Suppressor macrophage treated with lipopolysaccharide for 1 hour (primary cell): ENCODE results near the gene CAPN11.

Experiments
- DNase-seq, 3 donors: peaks; one replicate each; pipeline ENCODE4 v3.0.0-alpha.2; 2020 to 2022

Gene CAPN11

DNA sequence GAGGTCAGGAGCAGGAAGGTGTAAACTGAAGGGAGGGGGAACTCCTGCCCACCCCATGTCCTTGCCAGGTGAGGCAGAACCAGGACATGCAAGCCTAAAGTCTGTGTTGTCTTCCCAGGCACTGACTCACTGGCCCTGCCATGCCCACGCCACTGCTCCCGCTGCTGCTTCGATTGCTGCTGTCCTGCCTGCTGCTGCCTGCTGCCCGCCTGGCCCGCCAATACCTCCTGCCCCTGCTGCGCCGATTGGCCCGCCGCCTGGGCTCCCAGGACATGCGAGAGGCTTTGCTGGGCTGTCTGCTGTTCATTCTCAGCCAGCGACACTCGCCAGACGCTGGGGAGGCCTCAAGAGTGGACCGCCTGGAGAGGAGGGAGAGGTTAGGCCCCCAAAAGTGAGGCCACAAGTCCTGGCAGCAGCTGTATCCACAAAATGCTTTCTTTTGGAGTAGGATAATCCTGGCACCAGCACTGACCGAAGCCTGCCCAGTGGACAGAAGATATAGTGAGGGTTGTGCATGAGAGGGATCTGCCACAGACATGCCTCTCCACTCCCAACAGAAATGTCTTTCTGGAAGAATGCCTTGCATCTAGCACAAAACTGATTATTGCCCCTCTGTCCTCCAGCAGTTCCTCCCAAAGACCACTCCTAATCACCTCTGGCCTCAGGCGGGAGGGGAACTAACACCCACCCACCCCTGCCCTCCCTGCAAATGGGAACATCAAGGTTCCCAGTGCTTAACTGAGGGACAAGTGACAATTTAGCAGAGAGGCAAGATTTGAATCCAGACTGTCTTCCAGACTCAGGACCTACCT lies 58.9 kb downstream of the CAPN11 start:
- DNase-seq: no peak

GRCh38 chr6:44219053-44219814 lies 60.6 kb downstream of the CAPN11 start:
- peak; percentile 58 to 80 (median 65) for DNase-seq

DNA sequence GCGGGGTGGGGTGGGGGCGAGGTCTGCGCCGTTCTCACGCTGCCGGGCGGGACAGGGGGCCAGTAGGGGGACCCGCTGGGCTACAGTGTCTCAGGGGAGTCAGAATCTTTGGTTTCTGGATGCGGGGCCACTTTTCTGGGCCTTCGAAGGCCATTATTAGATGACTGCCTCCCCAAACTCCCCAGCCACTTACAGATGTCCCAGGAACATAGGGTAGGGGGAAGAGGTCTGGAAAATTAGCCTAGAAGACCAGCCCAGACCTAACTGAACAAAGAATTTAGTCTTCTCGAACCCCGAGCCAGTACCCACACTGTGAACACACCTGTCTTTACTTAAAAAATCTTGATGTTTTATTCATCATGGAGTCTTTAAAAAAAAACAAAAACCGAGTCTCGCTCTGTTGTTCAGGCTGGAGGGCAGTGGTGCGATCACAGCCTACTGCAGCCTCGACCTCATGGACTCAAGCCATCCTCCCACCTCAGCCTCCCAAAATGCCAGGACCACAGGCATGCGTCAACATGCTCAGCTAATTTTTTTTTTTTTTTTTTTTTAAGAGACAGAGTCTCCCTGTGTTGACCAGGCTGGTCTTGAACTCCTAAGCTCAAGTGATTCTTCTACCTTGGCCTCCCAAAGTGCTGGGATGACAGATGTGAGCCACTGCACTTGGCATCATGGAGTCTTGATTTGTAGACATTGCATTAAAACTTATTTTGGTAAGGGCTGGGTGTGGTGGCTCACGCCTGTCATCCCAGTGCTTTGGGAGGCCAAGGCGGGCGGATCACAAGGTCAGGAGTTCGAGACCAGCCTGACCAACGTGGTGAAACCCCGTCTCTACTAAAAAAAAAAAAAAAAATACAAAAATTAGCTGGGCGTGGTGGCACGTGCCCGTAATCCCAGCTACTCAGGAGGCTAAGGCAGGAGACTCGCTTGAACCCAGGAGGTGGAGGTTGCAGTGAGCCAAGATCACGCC lies 61.5 kb downstream of the CAPN11 start:
- DNase-seq: no peak

DNA sequence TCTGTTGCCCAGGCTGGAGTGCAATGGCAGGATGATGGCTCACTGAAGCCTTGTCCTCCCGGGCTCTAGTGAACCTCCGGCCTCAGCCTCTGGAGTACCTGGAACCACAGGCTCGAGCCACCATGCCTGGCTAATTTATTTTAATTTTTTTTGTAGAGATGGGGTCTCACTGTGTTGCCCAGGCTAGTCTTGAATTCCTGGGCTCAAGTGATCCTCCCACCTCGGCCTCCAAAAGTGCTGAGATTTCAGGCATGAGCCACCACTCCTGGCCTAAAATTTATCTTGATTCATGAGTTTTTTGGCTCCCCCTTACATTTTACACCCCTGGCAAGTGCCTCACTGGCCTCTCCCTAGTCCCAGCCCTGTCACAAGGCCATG lies 62.3 kb downstream of the CAPN11 start:
- DNase-seq: no peak

GRCh38 chr6:44221291-44221960 lies 62.8 kb downstream of the CAPN11 start:
- DNase-seq: peak; percentile 80 to 91 (median 82)

DNA sequence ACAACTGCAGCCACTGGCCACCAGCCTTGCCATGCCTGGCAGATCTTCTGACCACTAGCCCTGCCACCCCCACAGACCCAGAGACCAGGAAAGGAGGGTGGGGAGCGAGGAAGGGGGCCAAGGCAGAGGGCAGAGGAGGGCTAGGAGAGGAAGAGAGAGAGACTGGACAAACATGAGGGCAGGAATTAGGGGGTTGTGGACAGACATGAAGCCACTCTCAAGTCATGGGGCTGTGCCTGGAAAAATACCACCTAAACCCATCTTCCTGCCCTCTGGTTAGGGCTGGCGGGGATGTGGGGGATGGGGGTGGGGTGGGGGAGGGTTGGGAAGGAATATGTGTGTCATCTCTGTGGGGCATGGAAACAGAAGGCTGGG lies 63.3 kb downstream of the CAPN11 start:
- DNase-seq: no peak

DNA sequence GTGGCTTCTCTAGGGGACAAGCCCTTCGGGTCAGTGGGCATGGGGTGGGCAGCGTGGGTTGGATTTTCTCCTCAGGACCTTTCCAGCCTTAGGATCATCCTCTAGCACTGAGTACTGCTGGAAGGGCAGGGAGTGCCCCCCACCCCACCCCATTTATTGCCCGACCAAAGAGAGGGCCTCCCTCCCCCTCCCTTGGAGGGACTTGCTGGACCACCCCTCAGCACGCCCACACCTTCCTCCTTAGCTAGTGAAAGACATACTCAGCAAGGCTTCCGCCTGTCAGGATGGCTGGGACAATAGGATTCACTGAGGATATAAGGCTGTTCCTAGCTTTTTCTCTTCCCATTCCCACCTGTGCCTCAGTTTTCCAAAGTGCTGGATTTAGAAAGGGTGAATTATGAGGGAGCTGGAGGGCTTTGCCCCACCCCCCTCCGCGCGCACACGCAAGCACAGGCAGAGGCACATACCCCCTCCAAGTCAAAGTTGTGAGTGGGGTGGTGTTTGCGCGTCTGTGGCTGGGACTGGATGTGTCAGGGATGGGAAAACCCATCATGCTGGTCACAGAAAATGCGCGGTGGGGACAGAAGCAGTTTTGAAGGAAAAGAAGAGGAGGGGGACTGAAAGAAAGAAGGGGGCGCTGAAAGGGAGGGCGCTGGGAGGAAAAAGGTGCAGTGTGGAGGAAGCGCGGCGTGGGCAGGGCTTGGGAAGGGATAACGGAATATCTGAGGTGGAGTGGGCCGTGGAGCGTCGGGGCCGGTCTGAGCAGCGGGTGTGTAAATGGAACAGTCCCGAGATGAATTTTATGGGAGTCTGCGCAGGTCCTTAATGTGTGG lies 64.1 kb downstream of the CAPN11 start:
- peak; percentile 44 to 67 (median 61) for DNase-seq

DNA sequence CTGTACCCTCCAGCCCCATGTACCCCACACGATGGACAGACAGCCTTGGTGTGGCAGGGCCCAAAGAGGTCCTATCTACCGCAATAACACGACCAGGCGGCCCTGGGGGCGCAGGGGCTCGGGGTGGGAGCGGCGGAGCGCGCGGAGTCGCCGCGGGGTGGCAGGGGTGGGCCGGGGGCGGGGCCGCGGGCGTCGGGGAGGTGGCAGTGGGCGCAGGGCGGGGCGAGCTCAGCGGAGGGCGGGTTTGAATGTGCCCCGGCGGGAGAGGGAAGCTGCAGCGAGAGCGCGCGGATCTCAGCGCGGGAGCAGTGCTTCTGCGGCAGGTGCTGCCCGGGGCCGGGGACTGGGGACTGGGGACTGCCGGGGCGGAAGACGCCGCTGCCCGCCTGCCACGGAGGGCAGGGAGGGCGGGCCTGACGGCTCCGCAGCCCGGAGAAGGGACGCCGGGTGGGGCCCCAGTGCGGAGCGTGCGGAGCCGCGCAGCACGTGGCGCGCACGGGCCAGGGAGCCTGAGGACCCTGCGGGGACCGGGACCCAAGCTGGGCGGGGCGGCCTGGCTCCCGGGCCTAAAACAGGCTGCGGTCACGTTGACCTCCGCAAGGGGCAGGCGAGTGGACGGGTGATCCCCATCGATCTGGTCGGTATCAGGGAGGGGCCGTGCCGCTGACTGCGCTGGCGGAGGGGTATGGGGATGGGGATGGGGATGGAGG lies 64.9 kb downstream of the CAPN11 start, which contains the start of gene SLC29A1:
TSS of gene SLC29A1 (plus strand) at position 277 of the 710 bp plus-strand sequence. CDS start 3,719 bp downstream, outside the sequence.
- peak; percentile 57 to 82 (median 61) for DNase-seq

DNA sequence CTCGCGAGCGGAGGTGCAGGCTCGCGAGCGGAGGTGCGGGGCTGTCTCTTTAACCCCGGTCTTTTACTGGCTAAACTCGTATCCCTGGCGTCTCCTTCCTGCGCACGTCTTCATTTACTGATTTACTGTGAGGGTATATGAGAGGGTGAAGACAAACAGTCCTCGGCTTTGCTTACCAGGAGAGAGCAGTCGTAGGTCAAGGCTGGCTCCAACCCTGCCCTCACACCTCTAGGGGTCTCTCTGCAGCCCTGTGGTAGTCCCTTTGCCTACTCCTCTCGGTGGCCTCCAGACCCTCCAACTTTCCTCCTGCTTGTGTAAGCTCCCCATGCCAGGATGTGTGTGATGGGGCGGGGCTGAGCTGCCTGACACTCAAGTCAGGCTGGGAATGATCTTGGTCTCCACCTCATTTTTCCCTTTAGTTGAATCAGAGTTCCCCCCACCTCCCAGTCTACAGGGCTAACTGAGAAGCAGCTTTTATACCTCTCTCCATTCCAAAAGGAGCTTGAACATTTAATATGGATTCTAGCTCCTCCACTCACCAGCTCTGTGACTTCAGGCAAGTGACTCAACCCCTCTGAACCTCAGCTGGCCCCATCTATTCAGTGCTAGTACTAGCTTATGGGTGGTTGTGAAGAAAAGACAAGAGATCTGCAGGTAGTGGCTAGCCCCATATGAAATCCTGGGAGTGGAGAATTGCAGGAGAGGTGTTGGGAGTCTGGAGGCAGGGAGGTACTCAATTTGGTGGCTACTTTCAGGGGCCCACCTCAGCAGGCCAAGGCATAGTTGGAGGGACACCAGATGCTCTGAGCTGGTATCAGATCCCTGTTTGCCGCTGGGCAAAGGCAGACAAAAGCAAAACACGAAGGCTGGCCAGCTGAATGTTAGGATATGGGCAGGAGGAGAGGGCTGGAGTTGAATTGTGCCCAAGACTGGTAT lies 65.7 kb downstream of the CAPN11 start:
- DNase-seq: no peak

DNA sequence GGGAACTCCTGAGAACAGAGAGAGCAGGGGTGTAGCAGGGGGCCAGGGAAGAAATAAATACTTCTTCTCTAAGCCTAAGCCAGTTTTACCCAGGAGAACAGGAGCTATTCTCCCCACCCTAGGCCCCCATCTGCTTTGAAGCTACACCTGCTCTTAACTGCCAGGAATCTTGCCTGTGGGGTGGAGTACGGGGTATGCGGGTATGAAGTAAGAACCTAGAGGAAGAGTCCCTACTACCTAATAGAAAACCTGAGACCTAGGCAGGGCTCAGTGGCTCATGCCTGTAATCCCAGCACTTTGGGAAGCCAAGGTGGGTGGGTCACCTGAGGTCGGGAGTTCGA lies 66.3 kb downstream of the CAPN11 start:
- no peak for DNase-seq

GRCh38 chr6:44225579-44226325 lies 67.1 kb downstream of the CAPN11 start:
- peak; percentile 35 to 59 (median 51) for DNase-seq

- DNase-seq: no peak
Measured at GRCh38 chr6:44226368-44227147, 67.9 kb downstream of the CAPN11 start.

GRCh38 chr6:44227148-44227793 lies 68.7 kb downstream of the CAPN11 start:
- DNase-seq: no peak

DNA sequence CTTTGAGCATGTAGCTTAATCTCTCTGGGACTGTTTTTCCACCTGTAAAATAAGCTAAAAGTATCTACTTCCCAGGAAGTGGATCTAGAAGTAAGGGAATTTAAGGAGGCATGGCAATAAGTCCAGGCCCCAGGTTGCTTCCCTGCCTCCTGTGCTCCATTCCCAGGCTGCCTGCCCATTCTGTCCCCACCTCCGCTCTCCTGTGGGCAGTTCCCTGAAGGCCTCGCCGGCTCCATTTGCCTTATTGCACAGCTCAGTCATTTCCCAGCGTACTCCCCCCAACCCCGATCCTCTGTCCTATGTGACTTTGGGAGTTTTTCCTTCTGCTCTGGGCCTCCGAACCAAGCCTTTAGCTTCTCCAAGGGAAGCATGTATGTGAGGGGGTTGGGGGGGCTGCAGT lies 69.4 kb downstream of the CAPN11 start:
- DNase-seq: no peak

GRCh38 chr6:44228433-44228832 lies 69.8 kb downstream of the CAPN11 start:
- DNase-seq: no peak

GRCh38 chr6:44228836-44229235 lies 70.2 kb downstream of the CAPN11 start:
- no peak for DNase-seq

GRCh38 chr6:44229376-44230033 lies 70.9 kb downstream of the CAPN11 start:
- DNase-seq: no peak
